ENCODE results near the gene IFTAP. TPM values are rescaled to one million over a fixed set of nuclear protein-coding genes. Genes with fewer than 3 reads are reported as not detected.
"Not testable (repeated sequence)": the region's sequence is repeated elsewhere in the genome, so short reads cannot be mapped to it uniquely, and the experiment has no call there.

Gene IFTAP
- polyA plus RNA-seq (2011; rRNA removed) = 9.3 and 25.7 TPM in 2 replicates
- polyA minus RNA-seq (2011; rRNA and poly(A)+ RNA removed) = 2.4 and 3.7 TPM in 2 replicates

GRCh38 chr11:36594316-36594989 lies at the start of gene IFTAP:
Gene IFTAP (plus strand): TSS chr11:36594502. CDS start chr11:36610104, 15,602 bp downstream.
- Histone ChIP-seq H3K27me3 (ENCODE audit: control insufficient read depth, insufficient read depth, low read length) (no peaks in the 10 kb centered on the region), H3K36me3 (ENCODE audit: control insufficient read depth, insufficient read depth, low read length) (no peaks in the 10 kb centered on the region), H3K4me3 (ENCODE audit: low read depth, low read length) (peak within 1 kb of the TSS; percentile 80)
- peak; percentile 70 for DNase-seq (ENCODE audit: low read depth)
- TF ChIP-seq CTCF (IDR thresholded peaks at IDR 0.05; ENCODE audit: insufficient read depth, low read depth, low read length) = no peak
- POLR2A ChIA-PET = no interaction called here
- CTCF ChIA-PET = interaction anchor here (0.6 to 1.0 kb wide), 2 partner anchors 27 to 30 kb away, joined by 3 to 6 read pairs; partner anchors contain the start of gene RAG1

- no peak for TF ChIP-seq CTCF (IDR thresholded peaks at IDR 0.05; ENCODE audit: insufficient read depth, low read depth, low read length)
- POLR2A ChIA-PET = no interaction called here
- Histone ChIP-seq H3K4me3 (ENCODE audit: low read depth, low read length) (no peak overlapping the region), H3K36me3 (ENCODE audit: control insufficient read depth, insufficient read depth, low read length) (no peaks in the 10 kb centered on the region), H3K27me3 (ENCODE audit: control insufficient read depth, insufficient read depth, low read length) (no peaks in the 10 kb centered on the region)
- DNase-seq (ENCODE audit: low read depth) = no peak
- CTCF ChIA-PET = interaction anchor here (1.6 to 2.7 kb wide), 2 partner anchors 10 to 14 kb away, joined by 4 to 15 read pairs; no protein-coding TSS in a partner anchor
Measured at GRCh38 chr11:36550385-36551115, 43.8 kb upstream of the IFTAP start.

- DNase-seq (ENCODE audit: low read depth); H3K4me3 ChIP-seq (ENCODE audit: low read depth, low read length); CTCF ChIA-PET; H3K36me3 ChIP-seq (ENCODE audit: control insufficient read depth, insufficient read depth, low read length); POLR2A ChIA-PET; H3K27me3 ChIP-seq (ENCODE audit: control insufficient read depth, insufficient read depth, low read length): not testable (repeated sequence)
Measured at GRCh38 chr11:36557390-36557789, 36.9 kb upstream of the IFTAP start.

GRCh38 chr11:36557991-36558390 lies 36.3 kb upstream of the IFTAP start:
- no peaks in the 10 kb centered on the region for H3K36me3 ChIP-seq (ENCODE audit: control insufficient read depth, insufficient read depth, low read length)
- H3K4me3 ChIP-seq (ENCODE audit: low read depth, low read length) = no peak overlapping the region
- H3K27me3 ChIP-seq (ENCODE audit: control insufficient read depth, insufficient read depth, low read length) = no peaks in the 10 kb centered on the region
- ChIA-PET POLR2A (no interaction called here), CTCF (no interaction called here)
- no peak for DNase-seq (ENCODE audit: low read depth)
- no peak for TF ChIP-seq CTCF (IDR thresholded peaks at IDR 0.05; ENCODE audit: insufficient read depth, low read depth, low read length)

- Histone ChIP-seq H3K27me3 (ENCODE audit: control insufficient read depth, insufficient read depth, low read length) (no peaks in the 10 kb centered on the region), H3K4me3 (ENCODE audit: low read depth, low read length) (no peak overlapping the region), H3K36me3 (ENCODE audit: control insufficient read depth, insufficient read depth, low read length) (no peaks in the 10 kb centered on the region)
- no peak for TF ChIP-seq CTCF (IDR thresholded peaks at IDR 0.05; ENCODE audit: insufficient read depth, low read depth, low read length)
- CTCF ChIA-PET = no interaction called here
- POLR2A ChIA-PET = no interaction called here
- no peak for DNase-seq (ENCODE audit: low read depth)
Measured at GRCh38 chr11:36558571-36559413, 35.5 kb upstream of the IFTAP start.
